BE2C (cell line): ENCODE measurements around the gene PLXDC2.
"Not testable (repeated sequence)": the region's sequence is repeated elsewhere in the genome, so short reads cannot be mapped to it uniquely, and the experiment has no call there.

ENCODE experiments used
- DNase-seq: peaks from one replicate; pipeline ENCODE4 v3.0.0-alpha.2; 2020
- H3K27me3 ChIP-seq: fragments of 250-450 bp; sonication (Bioruptor Pico); 2 replicates; pipeline ENCODE4 v1.5.1; 2020; ENCODE audit warnings: mild to moderate bottlenecking
- H3K36me3 ChIP-seq: fragments of 250-450 bp; sonication (Bioruptor Pico); 2 replicates; pipeline ENCODE4 v1.5.1; 2020; ENCODE audit warnings: mild to moderate bottlenecking
- H3K4me1 ChIP-seq: fragments of 250-450 bp; sonication (Bioruptor Pico); 2 replicates; pipeline ENCODE4 v1.5.1; 2020
- H3K4me3 ChIP-seq: 2 replicates; pipeline ENCODE4 v1.5.1; 2011; ENCODE audit warnings: low read depth, low read length
- H3K9me3 ChIP-seq: fragments of 250-450 bp; sonication (Bioruptor Pico); 2 replicates; pipeline ENCODE4 v1.5.1; 2020
- CTCF ChIP-seq: IDR thresholded peaks from 2 replicates; pipeline ENCODE4 v1.5.1; 2012; ENCODE audit warnings: mild to moderate bottlenecking, low read depth, low read length

PLXDC2 gene

GRCh38 chr10:20040012-20040411 lies 223.8 kb downstream of the PLXDC2 start:
- DNase-seq: no peak
- Histone ChIP-seq H3K4me1 (no peaks in the 10 kb centered on the region), H3K4me3 (no peak overlapping the region), H3K36me3 (no peaks in the 10 kb centered on the region), H3K27me3 (no peaks in the 10 kb centered on the region), H3K9me3 (no peaks in the 10 kb centered on the region)
- no peak for TF ChIP-seq CTCF

GRCh38 chr10:20041931-20042330 lies 225.7 kb downstream of the PLXDC2 start:
- H3K36me3 ChIP-seq: no peaks in the 10 kb centered on the region
- H3K4me1 ChIP-seq: no peaks in the 10 kb centered on the region
- no peaks in the 10 kb centered on the region for H3K9me3 ChIP-seq
- no peak overlapping the region for H3K4me3 ChIP-seq
- no peak for DNase-seq
- no peaks in the 10 kb centered on the region for H3K27me3 ChIP-seq
- TF ChIP-seq CTCF: no peak

- not testable (repeated sequence) for H3K4me1 ChIP-seq, H3K4me3 ChIP-seq, H3K36me3 ChIP-seq
Measured at GRCh38 chr10:20045100-20045499, 228.9 kb downstream of the PLXDC2 start.

GRCh38 chr10:20048161-20048560 lies 231.9 kb downstream of the PLXDC2 start:
- no peak for TF ChIP-seq CTCF
- Histone ChIP-seq H3K27me3 (no peaks in the 10 kb centered on the region), H3K4me3 (no peak overlapping the region), H3K36me3 (no peaks in the 10 kb centered on the region), H3K9me3 (no peaks in the 10 kb centered on the region), H3K4me1 (no peaks in the 10 kb centered on the region)
- DNase-seq: no peak

More at GRCh38 chr10:20045100-20045499, 228.9 kb downstream of the PLXDC2 start:
- not testable (repeated sequence) for H3K9me3 ChIP-seq, DNase-seq, H3K27me3 ChIP-seq

- H3K9me3 ChIP-seq: no peaks in the 10 kb centered on the region
- no peaks in the 10 kb centered on the region for H3K36me3 ChIP-seq
- H3K27me3 ChIP-seq: no peaks in the 10 kb centered on the region
- H3K4me1 ChIP-seq: no peaks in the 10 kb centered on the region
- no peak for TF ChIP-seq CTCF
- DNase-seq: no peak
- no peak overlapping the region for H3K4me3 ChIP-seq
Measured at GRCh38 chr10:20058135-20058534, 241.9 kb downstream of the PLXDC2 start.

- H3K36me3 ChIP-seq: no peaks in the 10 kb centered on the region
- no peak for DNase-seq
- no peaks in the 10 kb centered on the region for H3K9me3 ChIP-seq
- H3K4me1 ChIP-seq: no peaks in the 10 kb centered on the region
- no peak overlapping the region for H3K4me3 ChIP-seq
- H3K27me3 ChIP-seq: no peaks in the 10 kb centered on the region
- TF ChIP-seq CTCF: no peak
Measured at GRCh38 chr10:20059084-20059835, 243.0 kb downstream of the PLXDC2 start.
